WERI-Rb-1 (cell line): ENCODE measurements around the gene IL21R.

ENCODE experiments used
- DNase-seq: peaks from one replicate; pipeline ENCODE4 v3.0.0-alpha.2; 2020
- H3K27ac ChIP-seq: fragments of 250-450 bp; sonication (Bioruptor Pico); 2 replicates; pipeline ENCODE4 v1.5.1; 2020; ENCODE audit warnings: mild to moderate bottlenecking, moderate library complexity
- H3K27me3 ChIP-seq: fragments of 250-450 bp; sonication (Bioruptor Pico); 2 replicates; pipeline ENCODE4 v1.5.1; 2021; ENCODE audit warnings: mild to moderate bottlenecking, low read depth, moderate library complexity; ENCODE audit not compliant: insufficient read depth, severe bottlenecking
- H3K36me3 ChIP-seq: fragments of 250-450 bp; sonication (Bioruptor Pico); 2 replicates; pipeline ENCODE4 v1.5.1; 2020; ENCODE audit warnings: mild to moderate bottlenecking, moderate library complexity
- H3K4me3 ChIP-seq: 2 replicates; pipeline ENCODE4 v1.5.1; 2011; ENCODE audit warnings: low read depth, mild to moderate bottlenecking, control low read depth, low read length
- H3K9me3 ChIP-seq: fragments of 250-450 bp; sonication (Bioruptor Pico); 2 replicates; pipeline ENCODE4 v1.5.1; 2021; ENCODE audit warnings: mild to moderate bottlenecking, moderate library complexity; ENCODE audit not compliant: severe bottlenecking
- CTCF ChIP-seq: IDR thresholded peaks from 2 replicates; pipeline ENCODE4 v1.5.1; 2011; ENCODE audit warnings: low read depth, mild to moderate bottlenecking, control low read depth, inconsistent platforms, low read length

IL21R gene

GRCh38 chr16:27384425-27384824 is 17.5 kb upstream of the IL21R start:
- no peak overlapping the region for H3K27ac ChIP-seq
- no peak for TF ChIP-seq CTCF

DNA sequence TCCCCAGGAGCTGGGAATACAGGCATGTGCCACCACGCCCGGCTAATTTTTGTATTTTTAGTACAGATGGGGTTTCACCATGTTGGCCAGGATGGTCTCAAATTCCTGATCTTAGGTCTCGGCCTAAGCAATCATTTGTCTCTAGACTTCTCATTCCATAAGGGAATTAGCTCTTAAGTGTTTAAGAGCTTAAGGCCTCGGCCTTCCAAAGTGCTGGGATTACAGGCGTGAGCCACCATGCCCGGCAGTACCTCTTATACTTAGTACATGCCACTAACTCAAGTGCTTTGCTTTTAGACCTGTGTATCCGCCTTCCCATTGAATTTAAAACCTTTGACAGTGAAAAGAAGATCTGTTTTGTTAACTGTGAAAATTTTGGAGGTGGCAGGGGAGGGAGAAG is 16.6 kb upstream of the IL21R start:
- H3K36me3 ChIP-seq, result no peaks in the 10 kb centered on the region
- H3K9me3 ChIP-seq, result peaks cover 3% of the 10 kb centered on the region
- no peaks in the 10 kb centered on the region for H3K27me3 ChIP-seq
- no peak overlapping the region for H3K4me3 ChIP-seq
- peak overlapping the region; percentile 44 for H3K27ac ChIP-seq
- DNase-seq, result peak; percentile 75
- TF ChIP-seq CTCF, result no peak

More at GRCh38 chr16:27384425-27384824, 17.5 kb upstream of the IL21R start:
- no peaks in the 10 kb centered on the region for H3K27me3 ChIP-seq
- no peak overlapping the region for H3K4me3 ChIP-seq
- H3K36me3 ChIP-seq, result no peaks in the 10 kb centered on the region
- no peak for DNase-seq
- peaks cover 3% of the 10 kb centered on the region for H3K9me3 ChIP-seq

DNA sequence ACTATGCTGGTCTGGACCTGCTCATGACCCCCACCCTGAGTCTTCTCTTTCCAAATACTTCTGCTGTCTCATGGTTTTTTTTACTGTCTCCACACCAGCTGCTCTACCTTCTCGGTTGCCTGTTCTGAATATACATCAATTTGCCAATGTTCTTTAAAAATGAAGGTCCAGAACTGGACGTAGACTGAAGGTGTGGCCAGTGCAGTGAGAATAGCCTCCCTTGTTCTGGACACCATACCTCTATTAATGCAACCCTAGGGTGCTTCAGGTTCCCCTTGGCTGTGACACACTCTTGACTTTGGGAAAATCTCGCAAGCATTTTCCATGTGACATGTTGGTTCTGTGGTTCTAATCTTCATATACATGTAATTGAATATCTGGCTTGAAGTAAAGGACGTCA is 15.3 kb upstream of the IL21R start:
- no peaks in the 10 kb centered on the region for H3K27me3 ChIP-seq
- TF ChIP-seq CTCF, result no peak
- H3K36me3 ChIP-seq, result no peaks in the 10 kb centered on the region
- no peak for DNase-seq
- H3K9me3 ChIP-seq, result peaks cover 3% of the 10 kb centered on the region
- no peak overlapping the region for H3K4me3 ChIP-seq
- H3K27ac ChIP-seq, result no peak overlapping the region

DNA sequence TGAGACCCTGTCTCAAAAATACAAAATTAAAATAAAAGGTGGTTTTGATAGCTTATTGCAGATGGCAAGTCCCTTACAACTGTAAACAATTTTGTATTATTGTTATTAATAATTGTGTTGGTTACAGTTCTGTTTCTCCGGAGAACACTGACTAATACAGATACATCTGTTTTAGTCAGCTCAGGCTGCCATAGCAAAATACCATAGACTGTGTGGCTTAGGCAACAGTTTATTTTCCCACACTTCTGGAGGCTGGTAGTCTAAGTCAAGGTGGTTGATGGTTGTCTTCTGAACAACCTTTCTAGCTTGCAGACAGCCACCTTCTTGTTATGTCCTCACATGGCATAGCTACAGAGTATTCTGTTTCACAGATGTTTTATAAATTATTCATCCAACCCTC is 14.2 kb upstream of the IL21R start:
- H3K27ac ChIP-seq, result no peak overlapping the region
- no peak for TF ChIP-seq CTCF
- no peak for DNase-seq
- peaks cover 3% of the 10 kb centered on the region for H3K9me3 ChIP-seq
- H3K36me3 ChIP-seq, result no peaks in the 10 kb centered on the region
- H3K27me3 ChIP-seq, result no peaks in the 10 kb centered on the region
- no peak overlapping the region for H3K4me3 ChIP-seq

DNA sequence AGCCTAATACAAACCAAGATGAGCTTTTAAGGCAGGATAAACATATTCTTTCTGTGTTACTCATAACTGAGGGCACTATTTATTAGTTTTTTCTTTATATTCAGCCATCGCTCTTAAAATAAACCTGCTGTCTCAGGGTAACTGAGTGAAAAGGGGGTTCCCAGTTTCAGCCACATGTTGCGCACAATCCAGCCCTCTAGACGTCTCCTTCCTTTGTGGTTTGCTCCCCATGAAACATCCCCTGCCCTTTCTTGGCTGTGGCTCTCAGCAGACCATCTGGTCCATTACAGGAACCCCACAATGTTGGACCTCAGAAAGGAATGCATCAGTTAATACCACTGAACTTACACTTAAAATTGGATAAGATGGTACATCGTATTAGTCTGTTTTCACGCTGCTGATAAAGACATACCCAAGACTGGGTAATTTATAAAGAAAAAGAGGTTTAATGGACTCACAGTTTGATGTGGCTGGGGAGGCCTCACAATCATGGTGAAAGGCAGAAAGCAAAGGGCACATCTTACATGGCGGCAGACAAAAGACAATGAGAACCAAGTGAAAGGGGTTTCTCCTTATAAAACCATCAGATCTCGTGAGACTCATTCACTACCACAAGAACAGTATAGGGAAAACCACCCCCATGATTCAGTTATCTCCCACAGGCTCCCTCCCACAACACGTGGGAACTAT is 12.6 kb upstream of the IL21R start:
- Histone ChIP-seq H3K36me3 (no peaks in the 10 kb centered on the region), H3K9me3 (peaks cover 2% of the 10 kb centered on the region), H3K27ac (no peak overlapping the region), H3K4me3 (no peak overlapping the region), H3K27me3 (no peaks in the 10 kb centered on the region)
- no peak for DNase-seq
- no peak for TF ChIP-seq CTCF

DNA sequence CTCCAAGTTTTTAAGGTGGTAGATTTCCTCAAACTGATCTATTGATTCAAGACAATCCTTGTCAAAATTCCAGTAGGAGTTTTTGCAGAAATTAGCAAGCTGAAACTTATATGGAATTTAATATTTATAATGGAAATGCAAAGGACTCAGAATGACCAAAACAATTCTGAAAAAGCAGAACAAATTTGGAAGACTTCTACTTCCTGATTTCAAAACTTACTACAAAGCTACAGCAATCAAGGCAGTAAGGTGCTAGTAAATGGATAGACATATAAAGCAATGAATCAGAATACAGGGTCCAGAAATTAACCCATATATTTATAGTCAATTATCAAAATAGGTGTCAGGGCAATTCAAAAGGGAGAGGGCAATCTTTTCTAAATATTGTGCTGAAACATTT is 11.8 kb upstream of the IL21R start:
- no peaks in the 10 kb centered on the region for H3K9me3 ChIP-seq
- no peaks in the 10 kb centered on the region for H3K27me3 ChIP-seq
- DNase-seq, result no peak
- H3K36me3 ChIP-seq, result no peaks in the 10 kb centered on the region
- TF ChIP-seq CTCF, result no peak
- H3K27ac ChIP-seq, result no peak overlapping the region
- H3K4me3 ChIP-seq, result no peak overlapping the region
